ENCODE results near the gene AMHR2.
"Not testable (repeated sequence)": the region's sequence is repeated elsewhere in the genome, so short reads cannot be mapped to it uniquely, and the experiment has no call there.

The AMHR2 gene

GRCh38 chr12:53399896-53400295, 23.8 kb upstream of the AMHR2 start:
- FAIRE-seq (no peak), DNase-seq (ENCODE audit: insufficient read length, low spot score) (no peak)
- no peak for TF ChIP-seq CTCF (IDR thresholded peaks at IDR 0.05; ENCODE audit: insufficient read depth, missing control alignments)

DNA sequence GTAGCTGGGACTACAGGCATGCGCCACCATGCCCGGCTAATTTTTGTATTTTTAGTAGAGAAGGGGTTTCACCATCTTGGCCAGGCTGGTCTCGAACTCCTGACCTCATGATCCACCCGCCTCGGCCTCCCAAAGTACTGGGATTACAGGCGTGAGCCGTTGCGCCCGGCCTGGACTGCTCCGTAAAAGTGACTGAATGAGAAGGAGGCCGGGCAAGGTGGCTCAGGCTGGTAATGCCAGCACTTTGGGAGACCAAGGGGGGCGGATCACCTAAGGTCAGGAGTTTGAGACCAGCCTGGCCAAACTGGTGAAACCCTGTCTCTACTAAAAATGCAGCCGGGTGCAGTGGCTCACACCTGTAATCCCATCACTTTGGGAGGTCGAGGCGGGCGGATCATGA, 21.3 kb upstream of the AMHR2 start:
- FAIRE-seq = not testable (repeated sequence)

DNA sequence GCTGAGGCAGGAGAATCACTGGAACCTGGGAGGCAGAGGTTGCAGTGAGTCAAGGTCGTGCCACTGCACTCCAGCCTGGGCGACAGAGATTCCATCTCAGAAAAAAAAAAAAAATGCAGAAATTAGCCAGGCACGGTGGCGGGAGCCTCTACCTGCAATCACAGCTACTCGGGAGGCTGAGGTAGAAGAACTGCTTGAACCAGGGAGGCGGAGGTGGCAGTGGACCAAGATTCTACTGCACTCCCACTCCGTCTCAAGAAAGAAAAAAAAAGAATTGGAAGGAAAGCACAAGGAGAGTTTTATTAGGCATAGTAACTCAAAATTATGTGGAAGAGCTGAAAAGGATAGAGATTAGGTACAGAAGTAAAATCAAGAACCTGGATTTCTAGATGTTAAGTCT, 20.8 kb upstream of the AMHR2 start:
- no peak for TF ChIP-seq CTCF (IDR thresholded peaks at IDR 0.05; ENCODE audit: insufficient read depth, missing control alignments)
- no peak for DNase-seq (ENCODE audit: insufficient read length, low spot score)
- FAIRE-seq = no peak

More for the DNA sequence above, 21.3 kb upstream of the AMHR2 start:
- DNase-seq (ENCODE audit: insufficient read length, low spot score) = not testable (repeated sequence)

GRCh38 chr12:53410951-53411350, 12.7 kb upstream of the AMHR2 start:
- DNase-seq (ENCODE audit: insufficient read length, low spot score) = no peak
- no peak for TF ChIP-seq CTCF (IDR thresholded peaks at IDR 0.05; ENCODE audit: insufficient read depth, missing control alignments)

GRCh38 chr12:53413485-53414204, 10.0 kb upstream of the AMHR2 start:
- DNase-seq (ENCODE audit: insufficient read length, low spot score) = no peak
- no peak for TF ChIP-seq CTCF (IDR thresholded peaks at IDR 0.05; ENCODE audit: insufficient read depth, missing control alignments)
- no peak for FAIRE-seq

More at GRCh38 chr12:53410951-53411350, 12.7 kb upstream of the AMHR2 start:
- FAIRE-seq = no peak

- FAIRE-seq (no peak), DNase-seq (ENCODE audit: insufficient read length, low spot score) (no peak)
- no peak for TF ChIP-seq CTCF (IDR thresholded peaks at IDR 0.05; ENCODE audit: insufficient read depth, missing control alignments)
Observed at GRCh38 chr12:53414756-53415417, 8.8 kb upstream of the AMHR2 start.

- not testable (repeated sequence) for DNase-seq (ENCODE audit: insufficient read length, low spot score); FAIRE-seq
Observed at GRCh38 chr12:53415752-53416389, 7.8 kb upstream of the AMHR2 start.

- not testable (repeated sequence) for FAIRE-seq; DNase-seq (ENCODE audit: insufficient read length, low spot score)
Observed at GRCh38 chr12:53417291-53417816, 6.3 kb upstream of the AMHR2 start.
